NCI-H446 treated with DMSO at 0.1 percent for 48 hours (cell line): Measurements from ENCODE around the gene TXNDC11.

Experiments
- DNase-seq: peaks from one replicate; lab custom pipeline; 2025; lab: John Stamatoyannopoulos, UW

The TXNDC11 gene

DNA sequence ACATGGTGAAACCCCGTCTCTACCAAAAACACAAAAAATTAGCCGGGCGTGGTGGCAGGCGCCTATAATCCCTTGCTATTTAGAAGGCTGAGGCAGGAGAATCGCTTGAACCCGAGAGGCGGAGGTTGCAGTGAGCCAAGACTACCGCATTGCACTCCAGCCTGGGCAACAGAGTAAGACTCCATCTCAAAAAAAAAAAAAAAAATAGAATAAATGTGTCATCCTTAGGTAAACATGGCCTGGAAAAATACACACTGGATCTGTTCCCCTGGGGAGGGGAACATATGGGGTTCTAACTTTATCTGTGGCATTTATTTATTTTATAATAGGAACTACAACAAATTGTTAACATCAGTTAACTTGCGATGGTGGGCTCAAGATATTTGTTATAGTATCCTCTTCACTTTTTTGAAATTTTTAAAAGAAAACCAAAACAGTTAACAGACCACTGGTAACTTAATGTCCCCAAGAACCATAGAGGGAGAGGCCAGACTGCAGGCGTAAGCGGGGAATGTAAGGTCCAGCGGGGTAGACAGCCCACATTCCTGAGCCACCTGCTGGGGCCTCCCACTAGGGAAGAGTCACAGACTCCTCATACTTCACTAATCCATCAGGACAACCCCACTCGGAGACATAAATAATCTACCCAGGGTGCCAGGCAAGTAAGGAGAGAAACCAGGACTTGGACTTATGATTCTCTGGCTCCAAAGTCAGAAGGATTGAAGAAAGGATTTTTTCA, 12.5 kb upstream of the TXNDC11 start:
- no peak for DNase-seq

DNA sequence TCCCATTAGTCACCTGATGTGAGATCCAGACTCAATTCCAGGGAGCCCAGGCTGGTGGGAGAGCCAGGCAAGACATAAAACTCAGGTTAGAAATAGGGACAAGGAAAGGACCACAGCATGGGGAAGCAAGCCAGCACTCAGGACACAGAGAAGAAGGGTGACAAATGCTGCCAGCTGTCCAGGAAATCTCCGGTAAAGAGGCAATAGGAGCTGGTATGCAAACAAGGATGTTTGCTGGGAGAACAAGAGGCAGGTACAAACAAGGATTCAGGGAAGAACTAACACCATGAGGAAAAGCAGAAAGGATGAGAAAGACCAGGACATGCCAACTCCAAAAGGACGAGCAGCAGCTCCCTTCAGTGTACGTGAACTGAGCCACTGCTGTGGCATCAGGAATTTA, 10.2 kb upstream of the TXNDC11 start:
- DNase-seq = no peak

DNA sequence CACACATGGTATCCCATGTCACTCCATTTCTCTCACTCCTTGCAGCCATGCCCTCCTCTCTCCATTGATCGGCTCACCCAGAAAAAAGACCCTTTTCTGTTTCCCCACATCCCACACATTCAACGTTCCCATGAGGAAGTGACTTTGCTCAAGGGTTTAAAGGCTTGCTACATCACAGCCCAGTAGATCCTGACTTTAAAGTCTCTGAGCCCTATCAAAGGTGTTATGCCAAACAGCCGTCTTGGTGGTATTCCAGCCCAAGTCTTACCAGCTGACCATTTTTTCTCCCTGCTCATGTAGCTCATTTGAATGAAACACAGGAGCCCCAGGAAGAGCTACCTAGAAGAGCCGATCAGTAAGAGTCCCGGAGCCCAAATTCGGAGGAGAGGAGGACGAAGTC, 7.4 kb upstream of the TXNDC11 start:
- no peak for DNase-seq

DNA sequence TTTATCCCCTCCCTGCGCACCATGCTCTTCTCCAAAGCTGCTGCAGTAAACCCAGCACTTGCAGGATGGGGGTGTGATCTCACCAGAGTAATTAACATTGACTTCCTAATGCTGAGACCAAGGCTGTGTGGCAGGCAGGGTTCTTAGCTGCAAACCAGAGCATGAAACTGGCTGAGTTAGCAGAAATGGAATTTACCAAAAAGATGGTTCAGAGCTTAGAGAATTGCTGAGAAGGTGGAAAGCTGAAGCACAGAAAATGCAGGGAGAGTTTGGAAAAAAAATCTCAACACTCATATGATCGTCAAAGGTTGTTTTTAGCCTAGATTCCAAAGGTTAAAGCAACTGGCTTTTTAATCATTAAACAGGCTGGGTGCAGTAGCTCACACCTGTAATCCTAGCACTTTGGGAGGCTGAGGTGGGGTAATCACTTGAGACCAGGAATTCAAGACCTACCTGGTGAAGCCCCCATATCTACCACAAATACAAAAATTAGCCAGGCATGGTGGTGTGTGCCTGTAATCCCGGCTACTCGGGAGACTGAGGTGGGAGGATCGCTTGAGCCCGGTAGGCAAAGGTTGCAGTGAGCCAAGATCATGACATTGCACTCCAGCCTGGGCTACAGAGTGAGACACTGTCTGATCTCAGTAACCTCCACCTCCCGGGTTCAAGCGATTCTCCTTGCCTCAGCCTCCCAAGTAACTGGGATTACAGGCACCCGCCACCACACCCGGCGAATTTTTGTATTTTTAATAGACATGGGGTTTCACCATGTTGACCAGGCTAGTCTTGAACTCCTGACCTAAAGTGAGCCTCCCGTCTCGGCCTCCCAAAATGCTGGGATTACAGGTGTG, 6.0 kb upstream of the TXNDC11 start:
- no peak for DNase-seq

DNA sequence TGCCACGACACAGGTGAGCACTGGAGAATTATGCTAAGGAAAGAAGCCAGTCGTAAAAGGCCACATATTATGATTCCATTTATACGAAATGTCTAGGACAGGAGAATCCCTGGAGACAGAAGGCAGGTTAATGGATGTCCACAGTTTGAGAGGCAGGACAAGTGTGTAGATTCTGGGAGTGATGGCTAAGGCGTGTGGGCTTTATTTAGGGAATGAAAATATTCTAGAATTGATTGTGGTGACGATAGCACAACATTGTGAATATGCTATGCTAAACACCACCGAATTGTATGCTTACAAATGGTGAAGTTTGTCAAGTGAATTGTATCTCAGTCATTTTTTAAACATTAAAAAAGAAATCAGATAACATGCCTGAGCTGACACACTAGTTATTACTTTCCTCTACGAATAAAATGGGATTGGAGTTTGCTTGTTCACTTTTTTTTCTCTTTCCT, 5.3 kb upstream of the TXNDC11 start:
- no peak for DNase-seq

DNA sequence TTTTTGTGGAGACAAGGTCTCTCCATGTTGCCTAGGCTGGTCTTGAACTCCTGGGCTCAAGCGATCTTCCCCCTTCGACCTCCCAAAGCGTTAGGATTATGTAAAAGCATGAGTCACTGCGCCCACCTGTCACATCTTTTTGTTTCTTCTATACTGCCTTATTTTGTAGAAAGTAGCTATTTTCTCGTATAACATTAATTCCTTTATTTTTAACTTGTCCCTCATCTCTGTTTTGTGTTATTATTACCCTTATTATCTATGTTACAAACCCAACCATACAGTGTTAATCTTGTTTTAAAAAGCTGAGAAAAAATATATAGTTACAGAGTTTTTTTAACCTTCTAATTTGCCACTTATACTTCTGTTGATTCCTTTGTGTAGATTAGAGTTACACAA, 1.4 kb upstream of the TXNDC11 start:
- no peak for DNase-seq

DNA sequence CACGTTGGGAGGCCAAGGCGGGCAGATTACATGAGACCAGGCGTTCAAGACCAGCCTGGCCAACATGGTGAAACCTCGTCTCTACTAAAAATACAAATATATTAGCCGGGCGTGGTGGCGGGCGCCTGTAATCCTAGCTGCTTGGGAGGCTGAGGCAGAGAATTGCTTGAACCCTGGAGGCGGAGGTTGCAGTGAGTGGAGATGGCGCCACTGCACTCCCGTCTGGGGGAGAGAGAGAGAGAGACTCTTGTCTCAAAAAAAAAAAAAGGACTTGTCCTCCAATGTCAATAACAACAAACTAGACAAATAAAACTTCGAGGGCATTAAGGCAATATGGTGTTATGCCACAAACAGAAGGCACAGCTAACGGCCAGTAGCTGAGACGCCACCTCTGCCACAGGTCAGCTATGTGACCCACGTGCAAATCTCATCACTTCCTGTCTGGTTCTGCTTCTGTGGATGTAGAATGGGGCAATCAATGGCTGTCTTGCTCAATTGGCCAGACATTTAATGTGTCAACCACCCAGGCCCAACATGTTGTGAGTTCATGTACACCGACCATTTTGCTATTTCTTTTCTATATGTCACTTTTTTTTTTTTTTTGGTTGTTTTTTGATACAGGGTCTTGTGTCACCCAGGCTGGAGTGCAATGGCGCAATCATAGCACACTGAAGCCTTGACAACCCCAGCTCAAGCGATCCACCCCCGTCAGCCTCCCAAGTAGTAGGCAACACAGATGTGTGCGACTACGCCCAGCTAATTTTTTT, 834 bp upstream of the TXNDC11 start:
- DNase-seq = no peak

DNA sequence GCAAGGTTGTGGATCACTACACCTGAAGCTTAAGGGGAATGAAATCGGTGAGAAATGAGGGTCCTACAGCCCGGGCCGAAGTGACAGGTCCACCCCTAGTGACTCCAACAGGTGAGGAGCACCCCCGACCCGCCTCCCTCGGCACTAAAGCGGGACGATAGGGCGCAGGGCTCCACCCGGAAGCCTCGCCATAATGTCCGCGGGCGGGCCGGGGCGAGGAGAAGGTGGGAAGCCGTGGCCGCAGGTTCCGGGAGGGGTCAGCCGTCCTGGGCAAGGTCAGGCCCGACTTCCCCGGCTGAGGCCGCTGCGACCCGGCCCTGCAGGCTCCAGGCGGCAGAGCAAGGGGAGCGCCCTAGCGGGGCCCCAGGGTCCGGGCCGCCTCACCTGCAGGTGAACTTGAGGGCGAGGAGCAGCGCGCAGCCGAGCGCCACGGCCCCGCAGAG, 543 bp downstream of the TXNDC11 start:
- DNase-seq = no peak

DNA sequence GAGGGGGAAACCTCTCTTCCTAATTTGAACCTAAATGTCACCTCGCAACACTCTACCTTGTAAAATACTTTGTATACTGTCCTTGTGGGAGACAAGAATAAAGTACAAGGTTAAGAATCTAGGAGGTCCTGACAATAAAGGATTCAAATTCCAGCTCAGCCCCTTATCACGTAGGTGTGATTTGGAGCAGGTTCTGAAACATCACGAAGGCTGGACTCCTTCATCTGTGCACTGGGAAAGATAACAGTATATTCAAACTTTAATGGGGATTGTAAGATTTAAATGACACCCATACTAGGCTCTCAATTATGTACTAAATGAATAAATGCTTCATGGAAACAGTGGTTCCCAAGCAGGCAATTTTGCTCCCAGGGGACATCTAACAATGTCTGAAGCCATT, 2.1 kb downstream of the TXNDC11 start:
- no peak for DNase-seq

DNA sequence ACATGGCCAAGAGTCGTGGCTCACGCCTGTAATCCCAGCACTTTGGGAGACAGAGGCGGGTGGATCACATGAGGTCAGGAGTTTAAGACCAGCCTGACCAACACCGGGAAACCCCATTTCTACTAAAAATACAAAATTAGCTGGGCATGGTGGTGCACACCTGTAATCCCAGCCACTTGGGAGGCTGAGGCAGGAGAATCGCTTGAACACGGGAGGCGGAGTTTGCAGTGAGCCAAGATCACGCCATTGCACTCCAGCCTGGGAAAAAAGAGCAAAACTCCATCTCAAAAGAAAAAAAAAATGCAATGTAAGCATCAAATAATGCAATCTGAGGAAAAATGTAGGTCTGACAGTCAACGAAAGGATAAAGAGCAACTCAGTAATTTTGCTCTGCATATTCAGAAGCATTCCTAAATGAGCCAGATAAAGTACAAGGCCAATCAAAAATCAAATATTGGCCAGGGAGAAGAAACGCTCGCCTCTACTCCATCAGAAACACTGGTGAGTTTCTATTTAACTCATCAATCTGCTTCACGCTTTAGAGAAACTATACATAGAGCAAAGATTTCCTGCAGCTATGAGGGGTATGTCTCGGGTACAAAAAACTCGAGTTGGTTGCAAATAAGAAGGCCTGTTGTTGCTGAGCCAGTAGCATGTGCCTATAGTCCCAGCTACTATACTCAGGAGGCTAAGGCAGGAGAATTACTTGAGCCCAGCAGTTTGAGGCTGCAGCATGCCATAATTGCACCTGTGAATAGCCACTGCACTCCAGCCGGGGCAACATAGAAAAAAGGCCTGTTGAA, 3.7 kb downstream of the TXNDC11 start:
- DNase-seq = no peak

DNA sequence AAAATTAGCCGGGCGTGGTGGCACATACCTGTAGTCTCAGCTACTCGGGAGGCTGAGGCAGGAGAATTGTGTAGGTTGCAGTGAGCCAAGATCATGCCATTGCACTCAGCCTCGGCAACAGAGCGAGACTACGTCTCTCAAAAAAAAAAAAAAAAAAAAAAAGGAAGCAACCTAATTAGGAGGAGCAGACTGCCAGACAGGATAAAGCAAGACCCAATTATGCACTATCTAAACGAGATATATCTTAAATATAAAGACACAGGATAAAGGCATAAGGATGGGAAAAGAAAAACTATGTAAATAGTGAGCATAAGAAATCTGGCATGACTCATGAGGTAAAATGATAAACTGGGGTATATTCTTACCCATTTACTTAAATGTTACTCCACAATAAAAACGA, 4.9 kb downstream of the TXNDC11 start:
- DNase-seq = no peak

DNA sequence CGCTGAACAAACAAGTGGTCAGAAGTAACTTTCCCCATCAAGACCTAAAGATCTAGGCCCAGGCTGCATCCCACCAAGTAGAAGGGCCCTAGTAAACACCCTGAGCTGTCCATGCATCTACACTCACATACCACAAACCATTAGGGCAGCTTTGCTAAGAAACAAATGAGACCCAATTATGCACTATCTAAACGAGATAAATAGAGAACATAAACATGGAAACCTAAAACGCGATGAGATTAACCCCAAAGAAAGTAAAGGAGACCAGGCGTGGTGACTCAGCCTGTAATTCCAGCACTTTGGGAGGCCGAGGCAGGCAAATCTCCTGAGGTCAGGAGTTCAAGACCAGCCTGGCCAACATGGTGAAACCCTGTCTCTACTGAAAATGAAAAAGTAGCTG, 5.8 kb downstream of the TXNDC11 start:
- no peak for DNase-seq

DNA sequence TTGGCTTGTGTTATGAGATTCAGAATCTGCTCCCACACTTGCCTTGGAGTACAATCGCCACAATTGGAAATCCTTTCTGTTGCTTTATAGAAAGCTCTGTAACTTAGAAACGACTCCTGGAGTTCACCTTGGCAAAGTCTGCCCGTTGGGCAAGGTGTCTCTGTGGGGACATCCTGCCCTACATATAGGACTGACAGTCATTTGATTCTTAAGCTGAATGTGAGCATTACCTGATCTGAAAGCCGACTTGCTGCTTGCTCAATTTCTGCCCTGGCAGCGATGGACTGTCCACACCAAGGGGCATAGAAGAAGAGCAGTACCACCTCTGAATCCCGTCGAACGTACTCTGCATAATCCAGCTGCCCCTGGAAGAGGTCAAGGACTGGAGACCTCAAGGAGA, 6.9 kb downstream of the TXNDC11 start:
- no peak for DNase-seq

DNA sequence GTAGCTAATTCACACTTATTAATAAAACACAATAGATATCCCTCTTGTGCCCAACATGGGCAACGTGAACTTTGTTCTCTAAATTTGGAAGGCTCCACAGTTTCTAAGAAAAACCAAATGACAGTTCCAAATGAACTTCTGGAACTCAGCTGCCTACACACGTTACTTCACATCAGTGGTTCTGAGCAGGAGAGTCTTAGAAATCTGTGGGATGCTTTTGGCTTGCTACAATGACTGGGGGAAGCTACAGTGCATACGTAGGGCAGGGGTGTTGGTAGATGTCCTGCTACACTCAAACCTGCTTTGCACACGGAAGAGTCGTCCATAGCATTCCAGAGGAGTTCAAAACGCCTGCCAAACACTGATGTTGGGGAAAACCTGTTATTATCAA, 8.0 kb downstream of the TXNDC11 start:
- no peak for DNase-seq

DNA sequence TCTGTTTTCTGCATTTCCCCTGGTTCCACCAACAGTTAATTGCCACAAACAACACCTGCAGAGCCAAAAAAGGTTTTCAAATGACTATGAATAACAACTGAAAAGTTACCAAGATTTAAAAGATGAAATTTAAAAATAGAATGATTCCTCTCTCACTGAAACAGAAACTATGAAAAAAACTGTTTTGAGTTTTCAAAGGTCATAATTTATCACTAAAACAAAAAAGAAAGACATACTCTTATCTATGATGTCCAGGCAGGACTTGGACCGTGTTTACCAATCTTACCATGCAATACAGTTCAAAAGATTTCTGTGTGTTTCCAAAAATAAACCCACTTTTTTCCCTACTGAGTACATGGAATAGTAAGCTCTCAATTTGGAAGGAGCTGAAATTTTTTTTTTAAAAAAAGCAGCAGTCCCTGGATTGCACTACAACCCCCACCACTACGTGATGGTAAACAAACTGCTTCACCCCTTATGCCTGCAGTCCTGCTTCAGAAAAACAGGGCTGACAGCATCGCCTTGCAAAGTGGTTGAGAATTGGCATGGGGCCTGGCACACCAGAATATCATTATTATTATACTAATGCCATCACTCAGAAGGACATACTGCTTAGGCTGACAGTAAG, 8.5 kb downstream of the TXNDC11 start:
- no peak for DNase-seq

DNA sequence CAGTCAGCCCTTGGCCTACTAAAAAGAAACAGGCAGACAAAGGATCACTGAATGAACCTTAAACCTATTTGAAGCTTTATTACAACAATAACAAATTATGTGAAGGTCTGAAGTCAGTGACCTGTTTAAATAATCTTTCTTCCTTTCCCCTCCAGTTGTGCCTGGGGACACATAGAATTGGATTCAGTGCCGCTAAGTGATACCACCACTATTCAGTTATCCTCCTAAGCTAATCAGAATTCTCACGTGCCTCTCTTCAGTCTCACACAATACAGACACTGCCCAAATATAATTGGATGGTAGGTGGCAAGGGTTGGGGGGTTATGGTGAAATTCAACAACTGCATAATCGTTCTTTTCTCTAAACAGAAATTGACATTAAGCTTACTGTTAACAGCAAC, 11.4 kb downstream of the TXNDC11 start:
- DNase-seq = no peak

DNA sequence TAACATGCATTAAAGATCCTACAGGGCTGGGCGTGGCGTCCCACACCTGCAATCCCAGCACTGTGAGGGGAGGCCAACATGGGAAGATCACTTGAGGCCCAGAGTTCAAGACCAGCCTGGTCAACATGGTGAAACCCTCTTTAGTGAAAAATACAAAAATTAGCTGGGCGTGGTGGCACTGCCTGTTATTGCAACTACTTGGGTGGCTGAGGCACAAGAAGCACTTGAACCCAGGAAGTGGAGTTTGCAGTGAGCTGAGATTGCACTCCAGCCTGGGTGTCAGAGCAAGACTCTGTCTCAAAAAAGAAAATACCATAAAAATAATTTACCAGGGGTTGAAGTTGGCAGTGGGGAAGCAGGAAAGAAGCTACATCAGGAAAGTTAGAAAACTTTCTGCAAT, 12.9 kb downstream of the TXNDC11 start:
- no peak for DNase-seq

DNA sequence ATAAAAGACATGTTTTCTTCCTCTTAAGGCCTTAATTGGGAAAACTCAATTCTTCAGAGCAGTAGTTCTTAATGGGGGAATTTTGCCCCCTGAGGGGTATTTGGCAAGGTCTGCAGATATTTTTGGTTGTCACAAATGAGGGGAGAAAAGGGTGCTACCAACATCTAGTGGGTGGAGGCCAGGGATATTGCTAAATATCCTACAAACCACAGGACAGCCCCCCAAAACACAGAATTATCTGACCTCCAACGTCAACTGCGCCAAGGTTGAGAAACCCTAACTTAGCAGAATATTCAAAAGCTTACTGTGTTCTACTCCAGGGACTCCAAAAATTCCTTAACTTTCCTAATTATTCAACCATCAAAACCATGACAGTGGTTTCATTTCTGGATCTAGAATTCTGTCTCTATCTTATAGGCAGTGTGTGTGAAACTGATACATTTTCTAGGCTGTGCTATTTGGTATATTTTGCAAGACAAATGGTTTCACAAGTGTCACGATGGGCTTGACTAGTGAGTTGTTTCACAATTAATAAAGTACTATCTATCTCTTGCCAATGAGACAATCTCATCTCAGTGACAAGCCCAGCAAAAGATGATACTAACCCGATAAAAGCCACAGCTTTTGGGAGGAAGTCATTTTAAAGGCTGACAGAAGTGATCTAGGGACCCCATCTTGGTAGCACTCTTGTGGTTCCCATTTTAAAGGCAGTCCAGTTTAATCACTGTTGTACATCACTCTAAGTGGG, 14.7 kb downstream of the TXNDC11 start:
- no peak for DNase-seq

DNA sequence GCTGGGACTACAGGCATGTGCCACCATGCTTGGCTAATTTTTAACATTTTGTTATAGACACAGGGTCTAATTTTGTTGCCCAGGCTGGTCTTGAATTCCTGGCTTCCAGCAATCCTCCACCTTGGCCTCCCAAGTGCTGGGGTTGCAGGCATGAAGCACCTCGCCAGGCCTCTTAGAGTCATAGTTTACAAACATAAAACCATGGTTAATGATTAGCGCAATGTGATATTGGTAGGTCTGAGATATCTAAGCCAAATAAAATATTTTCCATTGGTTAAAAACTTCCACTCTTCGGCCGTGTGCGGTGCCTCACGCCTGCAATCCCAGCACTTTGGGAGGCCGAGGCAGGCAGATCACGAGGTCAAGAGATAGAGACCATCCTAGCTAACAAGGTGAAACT, 16.6 kb downstream of the TXNDC11 start:
- no peak for DNase-seq

DNA sequence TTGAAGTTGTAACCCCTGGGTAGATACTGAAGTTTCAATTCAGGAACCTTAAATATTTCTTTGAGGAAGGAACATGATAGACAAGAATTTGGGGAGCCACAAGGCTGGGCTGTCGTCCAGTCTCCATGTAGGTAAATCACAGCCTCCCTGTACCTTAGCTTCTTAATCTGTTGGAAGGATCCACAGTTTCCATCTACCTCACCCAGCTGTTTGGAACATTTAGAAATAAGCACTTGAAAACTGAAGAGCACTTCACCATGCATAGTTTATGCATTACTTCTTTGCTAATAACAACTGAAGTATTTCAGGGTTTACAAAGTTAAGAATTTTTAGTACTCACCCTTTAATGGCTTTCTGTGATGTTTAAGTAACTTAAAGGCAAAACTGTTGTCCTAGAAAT, 17.2 kb downstream of the TXNDC11 start:
- DNase-seq = no peak

DNA sequence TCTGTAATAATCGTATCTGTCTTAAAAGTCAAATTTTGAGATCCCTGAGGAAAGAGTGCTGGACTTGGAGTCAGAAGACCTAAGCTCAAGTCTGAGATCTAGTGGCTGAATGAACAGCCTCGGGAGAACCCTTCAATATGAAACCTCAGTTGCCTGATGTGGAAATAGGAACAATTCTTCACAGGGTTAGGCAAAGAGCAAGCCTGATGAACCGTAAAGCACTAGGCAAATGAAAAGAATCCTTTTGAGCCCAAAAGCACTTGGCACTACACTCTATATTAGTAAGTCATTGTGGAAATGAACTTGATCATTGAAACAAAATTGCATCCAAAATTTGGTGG, 20.2 kb downstream of the TXNDC11 start:
- no peak for DNase-seq
